HepG2 (cell line): ENCODE measurements around the gene ZNF207. TPM values are rescaled to one million over a fixed set of nuclear protein-coding genes. Genes with fewer than 3 reads are reported as not detected.

Experiments used
- ATAC-seq: fragments of 200-7000 bp; cut with Tn5 transposase; 3 replicates; pipeline ENCODE4 v1.9.1; 2020; ENCODE audit warnings: mild to moderate bottlenecking, moderate library complexity
- BruUV-seq: library from RNA; stranded (reverse); fragments of 400-500 nt; replicated peaks from 2 replicates; lab custom pipeline; 2021; lab: Mats Ljungman, UMichigan
- CTCF ChIA-PET: fragments of 300-600 bp; formaldehyde crosslinking; extraction: SDS; loops from one replicate; lab custom pipeline; 2021; ENCODE audit warnings: low total read pairs, inconsistent platforms, low intra/inter-chr PET ratio; lab: Yijun Ruan, JAX
- POLR2A ChIA-PET: fragments of 350-600 bp; sonication (Branson Sonifier 250); formaldehyde crosslinking; loops from one replicate; lab custom pipeline; 2020; ENCODE audit warnings: antibody characterized with exemption, inconsistent platforms; lab: Yijun Ruan, JAX
- DNase-seq: peaks from one replicate; pipeline ENCODE4 v3.0.0-alpha.2; 2015; ENCODE audit warnings: low spot score
- FAIRE-seq: peaks from 3 replicates; lab custom pipeline; 2011; peaks lifted over from hg19 to GRCh38; lab: Jason Lieb, UNC
- H2AFZ ChIP-seq: one replicate; pipeline ENCODE4 v1.6.1; 2011; ENCODE audit warnings: low read length, inconsistent platforms
- H3K27ac ChIP-seq: fragments of 300-600 bp; 3 replicates; pipeline ENCODE4 v1.8.0; 2011; ENCODE audit warnings: mixed run types, mild to moderate bottlenecking, mixed read lengths, low read length, inconsistent platforms; ENCODE audit not compliant: insufficient read depth; ENCODE audit errors: extremely low read length
- H3K27me3 ChIP-seq, 2 experiments: fragments of 200-600 bp in 1 of 2; 2 replicates in 1 of 2; 3 replicates in 1 of 2; pipeline versions ENCODE4 v1.6.0 to v1.8.0; 2011; ENCODE audit warnings: low read length in 2 of 2, mild to moderate bottlenecking in 2 of 2, moderate library complexity in 2 of 2, inconsistent platforms in 1 of 2; ENCODE audit not compliant: insufficient read depth in 2 of 2, control insufficient read depth in 1 of 2
- H3K36me3 ChIP-seq, 2 experiments: fragments of 200-600 bp in 1 of 2; replicated peaks in 1 of 2; 2 replicates in 1 of 2; 3 replicates in 1 of 2; pipeline versions ENCODE4 v1.5.1 to v1.8.0; 2011; ENCODE audit warnings: low read length in 2 of 2, inconsistent platforms in 1 of 2; ENCODE audit not compliant: insufficient read depth in 2 of 2, control insufficient read depth in 1 of 2
- H3K4me1 ChIP-seq: 2 replicates; pipeline ENCODE4 v1.5.1; 2012; ENCODE audit warnings: low read length, inconsistent platforms; ENCODE audit not compliant: insufficient read depth
- H3K4me2 ChIP-seq: 2 replicates; pipeline ENCODE4 v1.6.0; 2011; ENCODE audit warnings: low read depth, low read length, inconsistent platforms
- H3K4me3 ChIP-seq, 3 experiments: fragments of 200-600 bp in 1 of 3; sonication (generic), shearing (Covaris generic) in 1 of 3; replicated peaks in 1 of 3; 2 replicates each; pipeline ENCODE4 v1.5.1; 2011 to 2016; ENCODE audit warnings: low read length in 3 of 3, inconsistent platforms in 2 of 3, low read depth in 2 of 3, mild to moderate bottlenecking in 2 of 3, control low read depth in 1 of 3, mixed read lengths in 1 of 3; ENCODE audit not compliant: insufficient read depth in 1 of 3
- H3K79me2 ChIP-seq: one replicate; pipeline ENCODE4 v1.6.1; 2011; ENCODE audit warnings: low read length, inconsistent platforms; ENCODE audit not compliant: insufficient read depth
- H3K9ac ChIP-seq: 2 replicates; pipeline ENCODE4 v1.6.0; 2011; ENCODE audit warnings: mild to moderate bottlenecking, low read depth, low read length, inconsistent platforms; ENCODE audit not compliant: insufficient read depth
- H3K9me3 ChIP-seq: 2 replicates; pipeline ENCODE4 v1.5.1; 2012; ENCODE audit warnings: mild to moderate bottlenecking, low read length
- H4K20me1 ChIP-seq: 2 replicates; pipeline ENCODE4 v1.6.0; 2011; ENCODE audit warnings: inconsistent platforms, mild to moderate bottlenecking, low read length, moderate library complexity; ENCODE audit not compliant: insufficient read depth
- HCFC1 ChIP-seq: fragments of 150-350 bp; IDR thresholded peaks from 2 replicates; pipeline ENCODE4 v1.6.1; 2014; ENCODE audit warnings: low read depth, low read length
- KMT2A ChIP-seq: sonication (generic); formaldehyde crosslinking; IDR thresholded peaks from 2 replicates; pipeline ENCODE4 v1.4.0; 2020; ENCODE audit warnings: missing genetic modification reagents
- RBFOX2 ChIP-seq: fragments of 200-400 bp; formaldehyde crosslinking; IDR thresholded peaks from 2 replicates; pipeline ENCODE4 v1.6.1; 2017; ENCODE audit warnings: low read depth, mild to moderate bottlenecking, low read length
- SOX13 ChIP-seq, 3 experiments: fragments of 450-650 bp in 1 of 3; sonication (generic) in 1 of 3; formaldehyde crosslinking in 1 of 3; IDR thresholded peaks in 2 of 3; conservative IDR thresholded peaks in 1 of 3; 2 replicates each; pipeline versions ENCODE4 v1.5.0 to v1.6.1; 2016 to 2020; ENCODE audit warnings: antibody characterized with exemption in 1 of 3, mild to moderate bottlenecking in 1 of 3, missing compliant biosample characterization in 1 of 3, missing genetic modification reagents in 1 of 3, moderate library complexity in 1 of 3
- YEATS4 ChIP-seq: sonication (generic); formaldehyde crosslinking; IDR thresholded peaks from 2 replicates; pipeline ENCODE4 v1.4.0; 2020; ENCODE audit warnings: missing genetic modification reagents, borderline replicate concordance
- ZNF235 ChIP-seq: sonication (generic); formaldehyde crosslinking; IDR thresholded peaks from 2 replicates; pipeline ENCODE4 v1.8.1; 2023; ENCODE audit warnings: mild to moderate bottlenecking, missing genetic modification reagents, borderline replicate concordance
- ZNF441 ChIP-seq: sonication (generic); formaldehyde crosslinking; IDR thresholded peaks from 2 replicates; pipeline ENCODE4 v1.7.0; 2021; ENCODE audit warnings: missing genetic modification reagents, borderline replicate concordance
- ZNF546 ChIP-seq: sonication (generic); formaldehyde crosslinking; conservative IDR thresholded peaks from 2 replicates; pipeline ENCODE4 v1.8.1; 2023; ENCODE audit warnings: mild to moderate bottlenecking, missing genetic modification reagents
- ZNF574 ChIP-seq: sonication (generic); formaldehyde crosslinking; IDR thresholded peaks from 2 replicates; pipeline ENCODE4 v1.4.0; 2020; ENCODE audit warnings: missing genetic modification reagents
- whole genome bisulfite sequencing: methylation state at CpG from one replicate; pipeline ENCODE4 v1.1.6; 2017; ENCODE audit warnings: low lambda C conversion rate; 5-methylcytosine and 5-hydroxymethylcytosine counted together
- in situ Hi-C: cut with HindIII; loops from 2 replicates; pipeline ENCODE4 v1.10.0; 2017; ENCODE audit warnings: low pct_unique_long_range_greater_than_20kb; ENCODE audit not compliant: extremely low pct_ligation_motif_present
- intact Hi-C: fragments of 100-400 bp; cut with micrococcal nuclease; formaldehyde crosslinking; loops from one replicate; pipeline ENCODE4 v1.10.0; 2022; ENCODE audit not compliant: unreplicated experiment
- polyA plus RNA-seq, 8 experiments: library from polyadenylated mRNA; depleted of rRNA in 3 of 8; stranded (reverse) in 7 of 8; unstranded in 1 of 8; fragments of >200 nt; fragmentation: Illumina TruSeq in 4 of 8; extraction: Trizol in 4 of 8; gene quantifications; 2 replicates each; pipeline versions ENCODE4 v1.2.1 to v1.2.3, GENCODE V29; 2011 to 2016; ENCODE audit warnings: low read depth in 4 of 8, missing spikeins in 1 of 8, mixed read lengths in 1 of 8; ENCODE audit not compliant: insufficient read depth in 1 of 8
- total RNA-seq, 5 experiments: library from RNA; depleted of rRNA; stranded (reverse); fragments of >200 nt; fragmentation: Illumina TruSeq; extraction: Trizol; gene quantifications; 2 replicates each; pipeline ENCODE4 v1.2.3, GENCODE V29; 2016; ENCODE audit warnings: low read depth in 1 of 5

ZNF207 gene
- total and polyA plus RNA-seq, 2 of the 13 experiments (the other 11 are each of a cell fraction or from before 2014, with no cell fraction given): 150 to 164 TPM

GRCh38 chr17:32355649-32356377 is 5.9 kb downstream of the ZNF207 start (continued):
- TF ChIP-seq ZNF441 (CRISPR knock-in tag) (no peak), YEATS4 (CRISPR knock-in tag) (no peak), ZNF546 (CRISPR knock-in tag) (no peak), KMT2A (no peak), SOX13 (IDR thresholded peaks at IDR 0.05) (no peak), SOX13 (CRISPR knock-in tag; conservative IDR thresholded peaks at IDR 0.05 in 1 of 2, IDR thresholded peaks at IDR 0.05 in 1 of 2) (no peak), HCFC1 (no peak), RBFOX2 (peak; percentile 55), ZNF235 (CRISPR knock-in tag) (no peak)
- TF ChIP-seq, all 625 proteins: peak for 2

GRCh38 chr17:32356378-32356743 is 6.4 kb downstream of the ZNF207 start:
- no peak overlapping the region for H3K9ac ChIP-seq
- DNase-seq (no peak), ATAC-seq (no peak), FAIRE-seq (no peak)
- 99% methylated on average over 3 of the region's 3 CpGs for WGBS
- ChIA-PET CTCF (no interaction called here), POLR2A (no interaction called here)
- BruUV-seq: no TSS peak
- no peak overlapping the region for H3K4me2 ChIP-seq
- H2AFZ ChIP-seq: no peak overlapping the region
- no peak overlapping the region for H3K27ac ChIP-seq
- H3K27me3 ChIP-seq: no peaks in the 10 kb centered on the region
- no peak overlapping the region for H3K4me3 ChIP-seq
- no peak for TF ChIP-seq ZNF574
- intact Hi-C loops (no loop called here), in situ Hi-C loops (no loop called here)
- peaks cover 72% of the 10 kb centered on the region for H4K20me1 ChIP-seq
- peaks cover 81% of the 10 kb centered on the region for H3K79me2 ChIP-seq
- peaks cover 47% of the 10 kb centered on the region for H3K4me1 ChIP-seq
- H3K36me3 ChIP-seq: peaks cover 20 to 68% of the 10 kb centered on the region in 2 experiments
- H3K9me3 ChIP-seq: no peaks in the 10 kb centered on the region
